ENCODE data around the gene PANK4.

The PANK4 gene

GRCh38 chr1:2527556-2527860 is 1.1 kb upstream of the PANK4 start:
- Mint-ChIP-seq H3K27ac (ENCODE audit: low read depth) (no peak overlapping the region), H3K27me3 (peaks cover 14% of the 10 kb centered on the region), H3K9me3 (no peaks in the 10 kb centered on the region), H3K36me3 (ENCODE audit: insufficient read depth) (peaks cover 3% of the 10 kb centered on the region), H3K4me1 (peaks cover 39% of the 10 kb centered on the region), H3K4me3 (peak overlapping the region; percentile 92)
- DNase-seq (ENCODE audit: low spot score in 2 of 2), result no peak
- no peak for ATAC-seq (replicated peaks; ENCODE audit: extremely low read depth, poor library complexity, severe bottlenecking)

GRCh38 chr1:2526824-2527555 is 594 bp upstream of the PANK4 start:
- Mint-ChIP-seq H3K27ac (ENCODE audit: low read depth) (peak overlapping the region; percentile 89), H3K4me1 (peaks cover 42% of the 10 kb centered on the region), H3K36me3 (ENCODE audit: insufficient read depth) (peaks cover 3% of the 10 kb centered on the region), H3K27me3 (peaks cover 14% of the 10 kb centered on the region), H3K4me3 (peak overlapping the region; percentile 92), H3K9me3 (no peaks in the 10 kb centered on the region)
- DNase-seq (ENCODE audit: low spot score in 2 of 2) (peak in 1 of 2 donors; percentile 17), ATAC-seq (replicated peaks; ENCODE audit: extremely low read depth, poor library complexity, severe bottlenecking) (peak; percentile 1)

- ATAC-seq (replicated peaks; ENCODE audit: extremely low read depth, poor library complexity, severe bottlenecking), result no peak
- Mint-ChIP-seq H3K4me3 (peak overlapping the region; percentile 92), H3K4me1 (peaks cover 38% of the 10 kb centered on the region), H3K9me3 (no peaks in the 10 kb centered on the region), H3K27ac (ENCODE audit: low read depth) (peak overlapping the region; percentile 87), H3K36me3 (ENCODE audit: insufficient read depth) (peaks cover 8% of the 10 kb centered on the region), H3K27me3 (peaks cover under 1% of the 10 kb centered on the region)
- no peak for DNase-seq (ENCODE audit: low spot score in 2 of 2)
These were observed 850 bp downstream of the PANK4 start for GRCh38 chr1:2525572-2525919.

GRCh38 chr1:2523891-2524609 is 2.3 kb downstream of the PANK4 start:
- DNase-seq (ENCODE audit: low spot score in 2 of 2) (peak in 1 of 2 donors; percentile 48), ATAC-seq (replicated peaks; ENCODE audit: extremely low read depth, poor library complexity, severe bottlenecking) (no peak)
- H3K9me3 Mint-ChIP-seq, result no peaks in the 10 kb centered on the region

GRCh38 chr1:2523191-2523890 is 3.1 kb downstream of the PANK4 start:
- ATAC-seq (replicated peaks; ENCODE audit: extremely low read depth, poor library complexity, severe bottlenecking) (no peak), DNase-seq (ENCODE audit: low spot score in 2 of 2) (no peak)
- no peaks in the 10 kb centered on the region for H3K27me3 Mint-ChIP-seq
- no peaks in the 10 kb centered on the region for H3K9me3 Mint-ChIP-seq
- peaks cover 14% of the 10 kb centered on the region for H3K36me3 Mint-ChIP-seq (ENCODE audit: insufficient read depth)
- peak overlapping the region; percentile 92 for H3K4me3 Mint-ChIP-seq
- peaks cover 38% of the 10 kb centered on the region for H3K4me1 Mint-ChIP-seq
- peak overlapping the region; percentile 87 for H3K27ac Mint-ChIP-seq (ENCODE audit: low read depth)

More at GRCh38 chr1:2523891-2524609, 2.3 kb downstream of the PANK4 start:
- peaks cover 38% of the 10 kb centered on the region for H3K4me1 Mint-ChIP-seq
- H3K4me3 Mint-ChIP-seq, result peak overlapping the region; percentile 92
- no peaks in the 10 kb centered on the region for H3K27me3 Mint-ChIP-seq
- H3K36me3 Mint-ChIP-seq (ENCODE audit: insufficient read depth), result peaks cover 8% of the 10 kb centered on the region
- peak overlapping the region; percentile 87 for H3K27ac Mint-ChIP-seq (ENCODE audit: low read depth)

- no peak for DNase-seq (ENCODE audit: low spot score in 2 of 2)
- H3K4me3 Mint-ChIP-seq, result peak overlapping the region; percentile 92
- no peak for ATAC-seq (replicated peaks; ENCODE audit: extremely low read depth, poor library complexity, severe bottlenecking)
- peaks cover 14% of the 10 kb centered on the region for H3K36me3 Mint-ChIP-seq (ENCODE audit: insufficient read depth)
- no peak overlapping the region for H3K27ac Mint-ChIP-seq (ENCODE audit: low read depth)
- H3K4me1 Mint-ChIP-seq, result peaks cover 38% of the 10 kb centered on the region
- no peaks in the 10 kb centered on the region for H3K27me3 Mint-ChIP-seq
- H3K9me3 Mint-ChIP-seq, result no peaks in the 10 kb centered on the region
These were observed 4.2 kb downstream of the PANK4 start for GRCh38 chr1:2522230-2522629.

- no peaks in the 10 kb centered on the region for H3K9me3 Mint-ChIP-seq
- H3K27ac Mint-ChIP-seq (ENCODE audit: low read depth), result no peak overlapping the region
- no peak for DNase-seq (ENCODE audit: low spot score in 2 of 2)
- no peak overlapping the region for H3K4me3 Mint-ChIP-seq
- ATAC-seq (replicated peaks; ENCODE audit: extremely low read depth, poor library complexity, severe bottlenecking), result no peak
- peaks cover 33% of the 10 kb centered on the region for H3K4me1 Mint-ChIP-seq
- H3K27me3 Mint-ChIP-seq, result no peaks in the 10 kb centered on the region
- H3K36me3 Mint-ChIP-seq (ENCODE audit: insufficient read depth), result peaks cover 17% of the 10 kb centered on the region
These were observed 5.6 kb downstream of the PANK4 start for GRCh38 chr1:2520806-2521205.

GRCh38 chr1:2520206-2520605 is 6.2 kb downstream of the PANK4 start:
- DNase-seq (ENCODE audit: low spot score in 2 of 2) (no peak), ATAC-seq (replicated peaks; ENCODE audit: extremely low read depth, poor library complexity, severe bottlenecking) (no peak)
- Mint-ChIP-seq H3K27ac (ENCODE audit: low read depth) (no peak overlapping the region), H3K9me3 (no peaks in the 10 kb centered on the region), H3K4me3 (no peak overlapping the region), H3K27me3 (no peaks in the 10 kb centered on the region), H3K36me3 (ENCODE audit: insufficient read depth) (peaks cover 22% of the 10 kb centered on the region), H3K4me1 (peaks cover 30% of the 10 kb centered on the region)

GRCh38 chr1:2519729-2520128 is 6.7 kb downstream of the PANK4 start:
- ATAC-seq (replicated peaks; ENCODE audit: extremely low read depth, poor library complexity, severe bottlenecking) (no peak), DNase-seq (ENCODE audit: low spot score in 2 of 2) (no peak)
- Mint-ChIP-seq H3K4me1 (peaks cover 25% of the 10 kb centered on the region), H3K4me3 (no peak overlapping the region), H3K27ac (ENCODE audit: low read depth) (no peak overlapping the region), H3K36me3 (ENCODE audit: insufficient read depth) (peaks cover 25% of the 10 kb centered on the region), H3K27me3 (no peaks in the 10 kb centered on the region), H3K9me3 (no peaks in the 10 kb centered on the region)

- ATAC-seq (replicated peaks; ENCODE audit: extremely low read depth, poor library complexity, severe bottlenecking) (no peak), DNase-seq (ENCODE audit: low spot score in 2 of 2) (no peak)
- Mint-ChIP-seq H3K27me3 (no peaks in the 10 kb centered on the region), H3K36me3 (ENCODE audit: insufficient read depth) (peaks cover 25% of the 10 kb centered on the region), H3K27ac (ENCODE audit: low read depth) (no peak overlapping the region), H3K4me3 (no peak overlapping the region), H3K4me1 (peaks cover 19% of the 10 kb centered on the region), H3K9me3 (no peaks in the 10 kb centered on the region)
These were observed 7.2 kb downstream of the PANK4 start for GRCh38 chr1:2519029-2519685.

GRCh38 chr1:2518528-2518927 is 7.9 kb downstream of the PANK4 start:
- Mint-ChIP-seq H3K4me3 (no peak overlapping the region), H3K27me3 (no peaks in the 10 kb centered on the region), H3K27ac (ENCODE audit: low read depth) (no peak overlapping the region), H3K9me3 (no peaks in the 10 kb centered on the region), H3K4me1 (peaks cover 13% of the 10 kb centered on the region), H3K36me3 (ENCODE audit: insufficient read depth) (peaks cover 25% of the 10 kb centered on the region)
- no peak for DNase-seq (ENCODE audit: low spot score in 2 of 2)
- no peak for ATAC-seq (replicated peaks; ENCODE audit: extremely low read depth, poor library complexity, severe bottlenecking)

GRCh38 chr1:2517966-2518365 is 8.4 kb downstream of the PANK4 start:
- Mint-ChIP-seq H3K36me3 (ENCODE audit: insufficient read depth) (peaks cover 25% of the 10 kb centered on the region), H3K4me1 (peaks cover 7% of the 10 kb centered on the region), H3K27me3 (no peaks in the 10 kb centered on the region), H3K9me3 (no peaks in the 10 kb centered on the region), H3K4me3 (no peak overlapping the region), H3K27ac (ENCODE audit: low read depth) (no peak overlapping the region)
- ATAC-seq (replicated peaks; ENCODE audit: extremely low read depth, poor library complexity, severe bottlenecking) (no peak), DNase-seq (ENCODE audit: low spot score in 2 of 2) (no peak)
